Neural progenitor cell (in vitro differentiated cells): Measurements from ENCODE around the gene AK3. TPM values are rescaled to one million over a fixed set of nuclear protein-coding genes. Genes with fewer than 3 reads are reported as not detected.

ENCODE experiments used
- DNase-seq: peaks from one replicate; pipeline ENCODE4 v3.0.0-alpha.2; 2016; ENCODE audit warnings: low spot score
- H2AFZ ChIP-seq: fragments of 200-600 bp; sonication (generic); replicated peaks from 2 replicates; pipeline ENCODE4 v1.6.1; 2016; ENCODE audit warnings: antibody characterized with exemption
- H3F3A ChIP-seq: fragments of 200-600 bp; sonication (generic); 2 replicates; pipeline ENCODE4 v1.6.1; 2016; ENCODE audit warnings: antibody characterized with exemption, low read depth
- H3K27ac ChIP-seq: fragments of 200-600 bp; sonication (generic); 2 replicates; pipeline ENCODE4 v1.5.1; 2016; ENCODE audit warnings: mild to moderate bottlenecking
- H3K27me3 ChIP-seq: fragments of 200-600 bp; sonication (generic); 2 replicates; pipeline ENCODE4 v1.6.1; 2016; ENCODE audit warnings: mild to moderate bottlenecking, moderate library complexity
- H3K36me3 ChIP-seq: fragments of 200-600 bp; sonication (generic); 2 replicates; pipeline ENCODE4 v1.5.1; 2016
- H3K4me1 ChIP-seq: fragments of 200-600 bp; sonication (generic); 2 replicates; pipeline ENCODE4 v1.6.1; 2016; ENCODE audit warnings: mixed run types
- H3K4me2 ChIP-seq: fragments of 200-600 bp; sonication (generic); 2 replicates; pipeline ENCODE4 v1.6.1; 2016
- H3K4me3 ChIP-seq: fragments of 200-600 bp; sonication (generic); 2 replicates; pipeline ENCODE4 v1.5.1; 2016
- H3K79me2 ChIP-seq: fragments of 200-600 bp; sonication (generic); 2 replicates; pipeline ENCODE4 v1.6.1; 2016; ENCODE audit warnings: low read depth
- H3K9ac ChIP-seq: fragments of 200-600 bp; sonication (generic); 2 replicates; pipeline ENCODE4 v1.6.1; 2016
- H3K9me3 ChIP-seq: fragments of 200-600 bp; sonication (generic); 2 replicates; pipeline ENCODE4 v1.5.1; 2016; ENCODE audit warnings: low read depth
- H4K20me1 ChIP-seq: fragments of 200-600 bp; sonication (generic); 2 replicates; pipeline ENCODE4 v1.6.1; 2016; ENCODE audit warnings: low read depth
- H3K27ac Mint-ChIP-seq: 3 replicates; pipeline ENCODE4 v1.8.0; 2021; ENCODE audit warnings: mixed read lengths
- H3K27me3 Mint-ChIP-seq: 2 replicates; pipeline ENCODE4 v1.8.0; 2022; ENCODE audit warnings: low read depth, mild to moderate bottlenecking, inconsistent platforms, moderate library complexity, mixed read lengths; ENCODE audit not compliant: insufficient read depth
- H3K36me3 Mint-ChIP-seq: 3 replicates; pipeline ENCODE4 v1.8.0; 2021; ENCODE audit warnings: mixed read lengths
- H3K4me1 Mint-ChIP-seq: 3 replicates; pipeline ENCODE4 v1.8.0; 2021; ENCODE audit warnings: mixed read lengths
- H3K4me3 Mint-ChIP-seq: 3 replicates; pipeline ENCODE4 v1.8.0; 2021; ENCODE audit warnings: mild to moderate bottlenecking, moderate library complexity, mixed read lengths
- H3K9me3 Mint-ChIP-seq: 3 replicates; pipeline ENCODE4 v1.8.0; 2020; ENCODE audit warnings: mixed read lengths
- CTCF ChIP-seq: fragments of 200-600 bp; sonication (generic); IDR thresholded peaks from 2 replicates; pipeline ENCODE4 v1.5.1; 2017; ENCODE audit warnings: antibody characterized with exemption, mild to moderate bottlenecking
- EZH2 ChIP-seq: fragments of 200-600 bp; sonication (generic); IDR thresholded peaks from 2 replicates; pipeline ENCODE4 v1.6.1; 2017; ENCODE audit warnings: antibody characterized with exemption, mild to moderate bottlenecking, moderate library complexity
- EZH2phosphoT487 ChIP-seq: fragments of 200-600 bp; sonication (generic); IDR thresholded peaks from 2 replicates; pipeline ENCODE4 v1.6.1; 2017; ENCODE audit warnings: antibody characterized with exemption
- total RNA-seq: library from RNA; depleted of rRNA; stranded (reverse); fragments of >200 nt; gene quantifications from 2 replicates; pipeline ENCODE4 v1.2.3, GENCODE V29; 2015; ENCODE audit warnings: low replicate concordance

Gene AK3
- total RNA-seq, 1 donor from 2014 or later = 54.8 TPM

GRCh38 chr9:4680750-4681149 lies 60.3 kb downstream of the AK3 start:
- peaks cover 42% of the 10 kb centered on the region for H3K79me2 ChIP-seq
- no peaks in the 10 kb centered on the region for H3K36me3 ChIP-seq
- peak overlapping the region; percentile 94 for H3K4me2 ChIP-seq
- no peak overlapping the region for H3K27ac Mint-ChIP-seq
- H4K20me1 ChIP-seq = peaks cover 7% of the 10 kb centered on the region
- H3F3A ChIP-seq = peaks cover 19% of the 10 kb centered on the region
- H3K36me3 Mint-ChIP-seq = peaks cover 7% of the 10 kb centered on the region
- no peak overlapping the region for H2AFZ ChIP-seq
- TF ChIP-seq CTCF (no peak), EZH2 (no peak), EZH2phosphoT487 (no peak)
- H3K4me3 Mint-ChIP-seq = no peak overlapping the region
- H3K9ac ChIP-seq = peak overlapping the region; percentile 58
- DNase-seq = no peak
- H3K4me3 ChIP-seq = peak overlapping the region; percentile 80
- H3K9me3 ChIP-seq = no peaks in the 10 kb centered on the region
- no peaks in the 10 kb centered on the region for H3K4me1 Mint-ChIP-seq
- H3K27ac ChIP-seq = no peak overlapping the region
- no peaks in the 10 kb centered on the region for H3K27me3 Mint-ChIP-seq
- no peaks in the 10 kb centered on the region for H3K9me3 Mint-ChIP-seq
- no peaks in the 10 kb centered on the region for H3K27me3 ChIP-seq
- H3K4me1 ChIP-seq = peaks cover 7% of the 10 kb centered on the region

GRCh38 chr9:4680173-4680525 lies 60.9 kb downstream of the AK3 start:
- no peak for TF ChIP-seq EZH2
- no peak for TF ChIP-seq EZH2phosphoT487
- TF ChIP-seq CTCF = no peak
- Histone ChIP-seq H2AFZ (peak overlapping the region; percentile 71), H3K9ac (peak overlapping the region; percentile 58), H3K27me3 (no peaks in the 10 kb centered on the region), H4K20me1 (peaks cover 7% of the 10 kb centered on the region), H3K79me2 (peaks cover 42% of the 10 kb centered on the region), H3K4me2 (peak overlapping the region; percentile 94), H3K4me3 (peak overlapping the region; percentile 80), H3K36me3 (no peaks in the 10 kb centered on the region), H3K9me3 (no peaks in the 10 kb centered on the region), H3K27ac (peak overlapping the region; percentile 47), H3F3A (peaks cover 19% of the 10 kb centered on the region), H3K4me1 (peaks cover 7% of the 10 kb centered on the region)
- H3K9me3 Mint-ChIP-seq = no peaks in the 10 kb centered on the region
- no peaks in the 10 kb centered on the region for H3K4me1 Mint-ChIP-seq
- H3K27ac Mint-ChIP-seq = no peak overlapping the region
- H3K4me3 Mint-ChIP-seq = no peak overlapping the region
- peaks cover 4% of the 10 kb centered on the region for H3K36me3 Mint-ChIP-seq
- no peaks in the 10 kb centered on the region for H3K27me3 Mint-ChIP-seq
- DNase-seq = no peak

GRCh38 chr9:4679268-4680172 lies 61.5 kb downstream of the AK3 start, which contains the start of gene CDC37L1:
CDC37L1 (plus strand) TSS chr9:4679569; CDS start chr9:4679768, 199 bp downstream.
- Mint-ChIP-seq H3K4me1 (no peaks in the 10 kb centered on the region), H3K9me3 (no peaks in the 10 kb centered on the region), H3K27ac (no peak within 1 kb of the TSS), H3K4me3 (no peak within 1 kb of the TSS), H3K27me3 (no peaks in the 10 kb centered on the region), H3K36me3 (no peaks in the 10 kb centered on the region)
- peaks cover 42% of the 10 kb centered on the region for H3K79me2 ChIP-seq
- peaks cover 19% of the 10 kb centered on the region for H3F3A ChIP-seq
- peak within 1 kb of the TSS; percentile 80 for H3K4me3 ChIP-seq
- H3K9ac ChIP-seq = peak within 1 kb of the TSS; percentile 76
- H3K4me2 ChIP-seq = peak within 1 kb of the TSS; percentile 94
- DNase-seq = peak; percentile 97
- H3K36me3 ChIP-seq = no peaks in the 10 kb centered on the region
- peaks cover 7% of the 10 kb centered on the region for H3K4me1 ChIP-seq
- peak within 1 kb of the TSS; percentile 91 for H3K27ac ChIP-seq
- TF ChIP-seq EZH2 (peak; percentile 63), CTCF (peak; percentile 65), EZH2phosphoT487 (peak; percentile 45)
- peaks cover 7% of the 10 kb centered on the region for H4K20me1 ChIP-seq
- H3K9me3 ChIP-seq = no peaks in the 10 kb centered on the region
- no peaks in the 10 kb centered on the region for H3K27me3 ChIP-seq
- peak within 1 kb of the TSS; percentile 87 for H2AFZ ChIP-seq
